ENCODE data around the gene STX8.

Gene STX8

GRCh38 chr17:9256751-9257629 is 318.6 kb downstream of the STX8 start:
- DNase-seq: no peak

- no peak for DNase-seq
Measured at GRCh38 chr17:9256361-9256750, 319.3 kb downstream of the STX8 start.

GRCh38 chr17:9255833-9256232 is 319.8 kb downstream of the STX8 start:
- no peak for DNase-seq

- DNase-seq: no peak
Measured at GRCh38 chr17:9254841-9255240, 320.8 kb downstream of the STX8 start.

- DNase-seq: no peak
Measured at GRCh38 chr17:9253308-9253707, 322.3 kb downstream of the STX8 start.

GRCh38 chr17:9251273-9251672 is 324.3 kb downstream of the STX8 start:
- DNase-seq: no peak

- no peak for DNase-seq
Measured at GRCh38 chr17:9249245-9249953, 326.2 kb downstream of the STX8 start.

GRCh38 chr17:9247401-9247938 is 328.1 kb downstream of the STX8 start:
- DNase-seq: no peak

- no peak for DNase-seq
Measured at GRCh38 chr17:9244066-9245052, 331.3 kb downstream of the STX8 start.

- no peak for DNase-seq
Measured at GRCh38 chr17:9242983-9243382, 332.6 kb downstream of the STX8 start.

GRCh38 chr17:9242497-9242881 is 333.1 kb downstream of the STX8 start:
- no peak for DNase-seq

- no peak for DNase-seq
Measured at GRCh38 chr17:9241774-9242496, 333.7 kb downstream of the STX8 start.

- no peak for DNase-seq
Measured at GRCh38 chr17:9241371-9241712, 334.3 kb downstream of the STX8 start.

- no peak for DNase-seq
Measured at GRCh38 chr17:9240659-9241370, 334.8 kb downstream of the STX8 start.

GRCh38 chr17:9239793-9240658 is 335.6 kb downstream of the STX8 start:
- DNase-seq: peak; percentile 62

GRCh38 chr17:9239246-9239792 is 336.3 kb downstream of the STX8 start:
- peak; percentile 6 for DNase-seq

GRCh38 chr17:9238340-9239245 is 337.0 kb downstream of the STX8 start:
- DNase-seq: no peak

- DNase-seq: no peak
Measured at GRCh38 chr17:9237661-9238301, 337.8 kb downstream of the STX8 start.

GRCh38 chr17:9237053-9237410 is 338.6 kb downstream of the STX8 start:
- DNase-seq: no peak

Data from activated CD4-positive, alpha-beta T cell treated with anti-CD3 and anti-CD28 coated beads, Interleukin-2, amount 50 U/mL, for 1 hour (primary cell).